ENCODE data around the gene TOGARAM2. TPM values are rescaled to one million over a fixed set of nuclear protein-coding genes. Genes with fewer than 3 reads are reported as not detected.

TOGARAM2 gene
- total RNA-seq, 1 donor from 2014 or later, result not detected

DNA sequence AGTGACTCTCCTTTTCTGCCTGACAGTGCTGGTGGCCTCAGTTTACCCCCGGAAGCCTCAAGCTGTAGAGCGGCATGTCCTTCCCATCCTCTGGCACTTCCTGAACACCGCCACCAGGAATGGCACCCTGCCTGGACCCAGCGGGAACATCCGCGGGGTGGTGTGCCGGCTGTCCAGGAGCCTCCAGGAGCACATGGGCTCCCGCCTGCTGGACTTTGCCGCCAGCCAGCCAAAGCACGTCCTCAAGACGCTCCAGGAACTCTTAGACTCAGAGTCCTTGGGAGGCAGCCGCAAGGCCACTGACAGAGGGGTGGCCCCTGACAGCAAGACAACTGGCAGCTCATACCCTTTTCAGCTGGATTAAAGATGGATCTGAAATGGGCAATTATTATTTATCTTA lies 70.6 kb downstream of the TOGARAM2 start:
- no peak for DNase-seq (ENCODE audit: low read depth)
- TF ChIP-seq, protein P1, sequence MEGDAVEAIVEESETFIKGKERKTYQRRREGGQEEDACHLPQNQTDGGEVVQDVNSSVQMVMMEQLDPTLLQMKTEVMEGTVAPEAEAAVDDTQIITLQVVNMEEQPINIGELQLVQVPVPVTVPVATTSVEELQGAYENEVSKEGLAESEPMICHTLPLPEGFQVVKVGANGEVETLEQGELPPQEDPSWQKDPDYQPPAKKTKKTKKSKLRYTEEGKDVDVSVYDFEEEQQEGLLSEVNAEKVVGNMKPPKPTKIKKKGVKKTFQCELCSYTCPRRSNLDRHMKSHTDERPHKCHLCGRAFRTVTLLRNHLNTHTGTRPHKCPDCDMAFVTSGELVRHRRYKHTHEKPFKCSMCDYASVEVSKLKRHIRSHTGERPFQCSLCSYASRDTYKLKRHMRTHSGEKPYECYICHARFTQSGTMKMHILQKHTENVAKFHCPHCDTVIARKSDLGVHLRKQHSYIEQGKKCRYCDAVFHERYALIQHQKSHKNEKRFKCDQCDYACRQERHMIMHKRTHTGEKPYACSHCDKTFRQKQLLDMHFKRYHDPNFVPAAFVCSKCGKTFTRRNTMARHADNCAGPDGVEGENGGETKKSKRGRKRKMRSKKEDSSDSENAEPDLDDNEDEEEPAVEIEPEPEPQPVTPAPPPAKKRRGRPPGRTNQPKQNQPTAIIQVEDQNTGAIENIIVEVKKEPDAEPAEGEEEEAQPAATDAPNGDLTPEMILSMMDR (conservative IDR thresholded peaks at IDR 0.05; ENCODE audit: low read depth, low read length), result no peak

DNA sequence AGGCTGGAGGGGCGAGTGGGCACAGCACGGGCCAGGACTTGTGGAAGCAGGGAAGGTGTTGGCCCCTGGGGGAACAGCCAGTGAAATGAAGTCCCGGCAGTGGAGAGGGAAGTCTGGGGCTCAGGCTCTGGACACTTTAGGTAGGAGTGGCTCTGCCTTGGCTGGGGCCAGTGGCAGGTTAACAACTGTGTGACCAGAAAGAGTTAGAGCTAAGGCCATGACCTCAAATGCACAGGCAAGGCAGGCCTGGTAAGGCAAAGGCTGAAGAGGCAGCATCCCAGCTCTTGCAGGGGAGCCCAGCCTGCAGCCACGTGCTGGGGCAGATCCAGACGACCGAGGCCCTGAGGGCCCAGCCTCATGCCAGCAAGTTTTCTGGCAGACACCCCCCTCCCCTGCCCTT lies 71.7 kb downstream of the TOGARAM2 start:
- DNase-seq (ENCODE audit: low read depth), result no peak

More for the DNA sequence above, 70.6 kb downstream of the TOGARAM2 start:
- H3K4me3 ChIP-seq (ENCODE audit: low read depth, low read length), result no peak overlapping the region

DNA sequence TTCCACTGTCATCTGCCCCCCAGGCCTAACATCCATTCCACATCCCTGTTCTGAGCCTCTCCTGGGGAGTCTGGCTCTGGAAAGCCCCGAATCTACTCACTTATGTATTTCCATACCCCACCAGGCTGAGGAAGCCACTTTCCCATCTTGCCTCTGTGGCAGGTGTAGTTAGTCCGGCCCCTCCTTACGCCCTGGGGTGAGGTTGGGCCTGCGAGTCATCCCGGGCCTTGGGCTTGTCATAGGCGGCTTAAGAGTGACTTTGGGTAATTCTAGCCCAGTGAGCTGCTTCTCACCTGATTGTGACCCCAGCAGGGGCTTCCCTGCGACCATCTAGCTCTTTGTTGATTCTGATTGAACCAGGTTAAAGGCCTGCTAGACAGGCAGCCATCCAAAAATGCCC lies 72.1 kb downstream of the TOGARAM2 start:
- TF ChIP-seq, protein P1 (conservative IDR thresholded peaks at IDR 0.05; ENCODE audit: low read depth, low read length), result no peak
- no peak for DNase-seq (ENCODE audit: low read depth)
- H3K4me3 ChIP-seq (ENCODE audit: low read depth, low read length), result no peak overlapping the region

More for the DNA sequence above, 71.7 kb downstream of the TOGARAM2 start:
- TF ChIP-seq, protein P1 (conservative IDR thresholded peaks at IDR 0.05; ENCODE audit: low read depth, low read length), result no peak
- no peak overlapping the region for H3K4me3 ChIP-seq (ENCODE audit: low read depth, low read length)

DNA sequence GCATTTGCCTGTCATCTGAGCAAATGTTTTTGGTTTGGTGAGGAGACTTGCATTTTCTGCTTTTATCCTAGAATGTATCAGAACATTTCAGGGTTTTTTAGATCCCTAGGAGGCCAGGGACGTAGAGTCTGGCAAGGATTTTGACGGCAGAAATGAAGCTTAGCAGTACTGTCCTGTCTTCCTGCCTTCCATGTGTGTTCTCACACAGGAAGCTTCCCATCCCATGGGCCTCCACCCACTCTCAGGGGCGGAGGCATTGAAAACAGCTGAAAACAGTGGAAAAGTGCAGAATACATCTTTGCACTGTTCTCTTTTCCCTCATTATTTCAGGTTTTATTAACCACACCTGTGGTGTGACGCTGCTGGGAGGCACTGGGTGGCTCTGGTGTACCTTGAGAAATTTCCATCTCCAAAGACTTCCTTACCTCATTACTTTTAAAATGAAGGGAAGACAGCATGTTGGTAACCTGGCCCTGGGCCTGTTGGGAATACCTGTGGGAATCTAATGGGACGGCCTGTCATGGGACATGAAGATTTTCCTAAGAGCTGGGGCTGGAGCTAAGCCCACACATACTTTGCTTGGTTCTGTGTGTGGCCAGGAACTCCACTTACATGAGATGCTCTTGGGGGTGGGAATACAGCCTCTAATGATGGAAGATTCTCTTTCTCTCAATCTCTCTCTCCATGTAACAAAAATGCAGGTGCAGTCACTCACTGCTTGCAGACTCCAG lies 72.7 kb downstream of the TOGARAM2 start:
- no peak for DNase-seq (ENCODE audit: low read depth)
- TF ChIP-seq, protein P1 (conservative IDR thresholded peaks at IDR 0.05; ENCODE audit: low read depth, low read length), result peak; percentile 46
- no peak overlapping the region for H3K4me3 ChIP-seq (ENCODE audit: low read depth, low read length)

DNA sequence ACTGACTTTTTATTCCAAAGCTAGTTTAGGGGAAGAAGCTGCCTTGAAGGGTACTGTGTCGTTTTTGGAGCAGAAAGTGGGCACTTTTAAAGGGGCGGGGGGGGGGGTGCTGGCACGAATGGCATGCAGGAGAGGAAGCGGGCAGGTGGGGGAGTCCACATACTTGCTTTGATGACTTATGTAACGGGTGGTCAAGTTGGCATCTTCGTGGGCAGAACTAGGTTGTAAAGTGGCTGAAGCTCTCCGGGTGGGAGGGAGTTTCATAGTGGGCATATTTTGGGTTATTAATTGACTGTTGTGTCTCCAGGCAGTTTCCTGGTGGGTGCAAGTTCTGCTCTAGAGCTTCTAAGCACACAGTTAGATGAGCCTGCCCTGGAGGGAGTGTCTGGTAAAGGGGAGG lies 73.3 kb downstream of the TOGARAM2 start:
- TF ChIP-seq, protein P1 (conservative IDR thresholded peaks at IDR 0.05; ENCODE audit: low read depth, low read length), result no peak
- H3K4me3 ChIP-seq (ENCODE audit: low read depth, low read length), result no peak overlapping the region
- DNase-seq (ENCODE audit: low read depth), result no peak

DNA sequence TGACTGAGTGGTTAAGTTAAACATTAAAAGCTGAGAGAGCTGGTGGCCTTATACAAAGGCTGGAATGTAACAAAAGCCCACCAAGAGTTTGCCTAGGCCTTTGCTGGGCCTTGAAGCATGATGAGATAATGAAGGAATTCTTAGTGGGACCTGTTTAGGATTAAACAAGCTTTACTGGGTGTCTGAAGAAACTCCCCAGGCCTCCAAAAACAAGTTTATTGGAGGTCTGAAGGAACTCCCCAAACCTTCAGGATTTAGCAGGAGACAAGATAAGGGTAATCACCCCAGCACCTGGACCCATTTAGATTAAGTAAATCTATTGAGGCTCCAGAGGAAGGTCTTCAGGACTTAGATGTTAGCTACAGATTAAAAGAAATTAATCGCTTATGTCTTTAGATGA lies 74.5 kb downstream of the TOGARAM2 start:
- no peak for DNase-seq (ENCODE audit: low read depth)
- no peak overlapping the region for H3K4me3 ChIP-seq (ENCODE audit: low read depth, low read length)
- TF ChIP-seq, protein P1 (conservative IDR thresholded peaks at IDR 0.05; ENCODE audit: low read depth, low read length), result no peak

DNA sequence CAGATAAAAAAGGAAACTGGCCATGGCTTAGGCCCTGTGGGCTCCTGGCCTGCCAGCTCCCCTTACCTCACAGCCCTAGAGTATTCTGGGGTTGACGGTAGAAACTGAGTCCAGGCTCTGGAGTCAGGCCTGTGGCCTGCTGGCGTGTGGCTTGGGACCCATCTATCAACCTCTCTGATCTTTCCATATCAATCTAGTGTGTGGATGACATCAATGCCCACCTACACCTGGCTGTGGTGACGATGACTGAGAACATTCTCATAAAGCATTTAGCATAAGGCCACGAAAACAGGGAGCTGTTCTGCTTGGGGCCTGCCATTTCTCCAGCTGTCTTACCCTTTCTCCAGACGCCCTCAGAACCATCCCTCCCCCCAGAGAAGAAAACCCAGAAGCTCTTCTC lies 75.4 kb downstream of the TOGARAM2 start:
- H3K4me3 ChIP-seq (ENCODE audit: low read depth, low read length), result no peak overlapping the region
- no peak for DNase-seq (ENCODE audit: low read depth)
- TF ChIP-seq, protein P1 (conservative IDR thresholded peaks at IDR 0.05; ENCODE audit: low read depth, low read length), result no peak

Data from epithelial cell of proximal tubule (primary cell).